ENCODE results near the gene LY9. TPM values are rescaled to one million over a fixed set of nuclear protein-coding genes. Genes with fewer than 3 reads are reported as not detected.

The LY9 gene
- polyA plus RNA-seq, 2 of the 4 experiments (the other 2 are of a cell fraction) = 0.05 to 0.19 TPM

- FAIRE-seq (no peak), DNase-seq (ENCODE audit: low read depth in 1 of 2, low spot score in 1 of 2) (no peak), ATAC-seq (no peak)
- H3K4me2 ChIP-seq = no peak overlapping the region
- no peak overlapping the region for H3K27ac ChIP-seq
- 16% methylated on average over 5 of the region's 5 CpGs for WGBS (ENCODE audit: missing lambda C conversion rate)
- peaks cover 13% of the 10 kb centered on the region for H3K4me1 ChIP-seq
- CTCF ChIA-PET = interaction anchor here (1.0 to 1.3 kb wide), 2 partner anchors 78 kb away, joined by 3 read pairs; no protein-coding TSS in a partner anchor
- H3K9me3 ChIP-seq = no peaks in the 10 kb centered on the region
- POLR2A ChIA-PET = no interaction called here
- no peak for TF ChIP-seq FOXS1 (CRISPR knock-in tag; IDR thresholded peaks at IDR 0.05)
- TF ChIP-seq RNF2 (IDR thresholded peaks at IDR 0.05; ENCODE audit: borderline replicate concordance, low read depth) = no peak
- TF ChIP-seq MAZ (IDR thresholded peaks at IDR 0.05; ENCODE audit: borderline replicate concordance, low read depth, low read length) = no peak
- no peak for TF ChIP-seq MYC (IDR thresholded peaks at IDR 0.05; ENCODE audit: borderline replicate concordance, low read length)
- TF ChIP-seq, protein P1, sequence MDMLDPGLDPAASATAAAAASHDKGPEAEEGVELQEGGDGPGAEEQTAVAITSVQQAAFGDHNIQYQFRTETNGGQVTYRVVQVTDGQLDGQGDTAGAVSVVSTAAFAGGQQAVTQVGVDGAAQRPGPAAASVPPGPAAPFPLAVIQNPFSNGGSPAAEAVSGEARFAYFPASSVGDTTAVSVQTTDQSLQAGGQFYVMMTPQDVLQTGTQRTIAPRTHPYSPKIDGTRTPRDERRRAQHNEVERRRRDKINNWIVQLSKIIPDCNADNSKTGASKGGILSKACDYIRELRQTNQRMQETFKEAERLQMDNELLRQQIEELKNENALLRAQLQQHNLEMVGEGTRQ (IDR thresholded peaks at IDR 0.05) = no peak
- no peak for TF ChIP-seq NPAS2 (CRISPR knock-in tag; IDR thresholded peaks at IDR 0.05; ENCODE audit: borderline replicate concordance)
- TF ChIP-seq EHF (CRISPR knock-in tag; IDR thresholded peaks at IDR 0.05) = no peak
- no peak for TF ChIP-seq NFE2L2 (conservative IDR thresholded peaks at IDR 0.05; ENCODE audit: low read length)
- no peak for TF ChIP-seq POLR2AphosphoS2 (conservative IDR thresholded peaks at IDR 0.05; ENCODE audit: low read length)
- no peak for TF ChIP-seq PBX3 (IDR thresholded peaks at IDR 0.05)
- TF ChIP-seq POLR2A (IDR thresholded peaks at IDR 0.05; ENCODE audit: low read length) = no peak
- TF ChIP-seq HEYL (CRISPR knock-in tag; IDR thresholded peaks at IDR 0.05) = no peak
- H3K4me3 ChIP-seq = no peak overlapping the region
These were observed 43.0 kb upstream of the LY9 start for GRCh38 chr1:160752924-160753323.

DNA sequence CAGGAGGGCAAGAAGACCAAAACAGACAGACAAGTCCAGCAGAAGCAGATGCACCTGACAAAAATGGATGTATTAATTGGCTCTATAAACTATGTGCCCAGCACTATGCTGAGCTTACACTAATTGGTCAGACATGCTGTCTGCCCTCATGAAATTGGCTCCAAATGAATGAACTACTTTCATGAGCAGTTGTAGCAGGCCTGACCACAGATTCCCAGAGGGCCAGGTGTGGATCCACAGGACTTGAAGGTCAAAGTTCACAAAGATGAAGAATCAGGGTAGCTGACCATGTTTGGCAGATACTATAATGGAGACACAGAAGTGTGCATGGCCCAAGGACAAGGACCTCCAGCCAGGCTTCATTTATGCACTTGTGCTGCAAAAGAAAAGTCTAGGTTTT, 42.4 kb upstream of the LY9 start:
- no peak for DNase-seq (ENCODE audit: low read depth in 1 of 2, low spot score in 1 of 2)
- Histone ChIP-seq H3K4me1 (peaks cover 7% of the 10 kb centered on the region), H3K4me2 (no peak overlapping the region), H3K4me3 (no peak overlapping the region), H3K9me3 (no peaks in the 10 kb centered on the region), H3K27ac (no peak overlapping the region)
- TF ChIP-seq JUNB (IDR thresholded peaks at IDR 0.05) = no peak
- TF ChIP-seq POLR2A (IDR thresholded peaks at IDR 0.05; ENCODE audit: low read length) = no peak
- TF ChIP-seq NR3C1 (IDR thresholded peaks at IDR 0.05) = no peak
- TF ChIP-seq HOXA7 (CRISPR knock-in tag; IDR thresholded peaks at IDR 0.05) = no peak
- TF ChIP-seq, protein P2, sequence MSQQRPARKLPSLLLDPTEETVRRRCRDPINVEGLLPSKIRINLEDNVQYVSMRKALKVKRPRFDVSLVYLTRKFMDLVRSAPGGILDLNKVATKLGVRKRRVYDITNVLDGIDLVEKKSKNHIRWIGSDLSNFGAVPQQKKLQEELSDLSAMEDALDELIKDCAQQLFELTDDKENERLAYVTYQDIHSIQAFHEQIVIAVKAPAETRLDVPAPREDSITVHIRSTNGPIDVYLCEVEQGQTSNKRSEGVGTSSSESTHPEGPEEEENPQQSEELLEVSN (IDR thresholded peaks at IDR 0.05; ENCODE audit: borderline replicate concordance, low read depth) = no peak
- no peak for TF ChIP-seq MAX (IDR thresholded peaks at IDR 0.05)
- no peak for TF ChIP-seq BHLHE40 (IDR thresholded peaks at IDR 0.05; ENCODE audit: low read depth, low read length)
- no peak for TF ChIP-seq ZFP36 (IDR thresholded peaks at IDR 0.05; ENCODE audit: borderline replicate concordance, partially characterized antibody)
- no peak for TF ChIP-seq ZC3H11A (IDR thresholded peaks at IDR 0.05)
- TF ChIP-seq RARB (CRISPR knock-in tag; IDR thresholded peaks at IDR 0.05) = no peak
- TF ChIP-seq MAFK (IDR thresholded peaks at IDR 0.05; ENCODE audit: partially characterized antibody) = no peak
- TF ChIP-seq NFE2L2 (conservative IDR thresholded peaks at IDR 0.05; ENCODE audit: low read length) = no peak
- no peak for TF ChIP-seq TP53 (CRISPR knock-in tag; IDR thresholded peaks at IDR 0.05)
- TF ChIP-seq FOXS1 (CRISPR knock-in tag; IDR thresholded peaks at IDR 0.05) = no peak
- TF ChIP-seq, protein P3, sequence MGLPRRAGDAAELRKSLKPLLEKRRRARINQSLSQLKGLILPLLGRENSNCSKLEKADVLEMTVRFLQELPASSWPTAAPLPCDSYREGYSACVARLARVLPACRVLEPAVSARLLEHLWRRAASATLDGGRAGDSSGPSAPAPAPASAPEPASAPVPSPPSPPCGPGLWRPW (IDR thresholded peaks at IDR 0.05) = no peak
- TF ChIP-seq KDM1A (IDR thresholded peaks at IDR 0.05; ENCODE audit: low read depth) = no peak
- no peak for ATAC-seq
- ChIA-PET CTCF (interaction anchor here (0.9 kb wide), 1 partner anchor 78 kb away, joined by 3 read pairs; no protein-coding TSS in a partner anchor), POLR2A (no interaction called here)
- FAIRE-seq = no peak
